ENCODE data around the gene MYLK4.

Gene MYLK4

DNA sequence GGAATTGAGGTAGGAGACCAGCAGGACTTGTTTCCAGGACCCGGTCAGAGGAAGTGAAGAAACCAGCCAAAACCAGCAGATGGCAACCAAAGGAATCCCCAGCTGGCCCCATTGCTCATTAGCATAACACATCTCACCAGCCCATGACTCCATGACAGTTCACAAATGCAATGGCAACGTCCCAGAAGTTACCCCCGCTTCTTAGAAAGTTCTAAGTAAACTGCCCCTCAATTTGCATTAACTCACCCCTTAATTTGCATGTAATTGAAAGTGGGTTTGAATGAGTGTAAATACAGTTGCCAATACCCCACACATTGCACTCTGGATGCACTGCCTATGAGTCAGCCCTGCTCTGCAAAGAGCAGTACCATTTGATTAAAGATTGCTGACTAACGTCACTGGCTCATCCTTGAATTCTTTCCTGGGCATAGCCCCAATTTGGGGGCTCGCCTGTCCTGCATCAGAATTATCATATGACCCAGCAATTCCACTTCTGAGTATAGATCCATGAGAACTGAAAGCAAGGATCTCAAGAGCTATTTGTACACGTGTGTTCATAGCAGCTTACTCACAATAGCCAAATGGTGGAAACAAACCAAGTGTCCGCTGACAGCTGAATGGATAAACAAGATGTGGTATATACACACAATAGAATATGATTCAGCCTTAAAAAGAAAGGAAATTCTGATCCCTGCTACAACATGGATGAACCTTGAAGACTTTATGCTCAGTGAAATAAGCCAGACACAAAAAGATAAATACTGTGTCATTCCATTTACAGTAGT is 36.4 kb downstream of the MYLK4 start:
- no peak for DNase-seq
- intact Hi-C loops (cut with DNase I), result no loop called here

DNA sequence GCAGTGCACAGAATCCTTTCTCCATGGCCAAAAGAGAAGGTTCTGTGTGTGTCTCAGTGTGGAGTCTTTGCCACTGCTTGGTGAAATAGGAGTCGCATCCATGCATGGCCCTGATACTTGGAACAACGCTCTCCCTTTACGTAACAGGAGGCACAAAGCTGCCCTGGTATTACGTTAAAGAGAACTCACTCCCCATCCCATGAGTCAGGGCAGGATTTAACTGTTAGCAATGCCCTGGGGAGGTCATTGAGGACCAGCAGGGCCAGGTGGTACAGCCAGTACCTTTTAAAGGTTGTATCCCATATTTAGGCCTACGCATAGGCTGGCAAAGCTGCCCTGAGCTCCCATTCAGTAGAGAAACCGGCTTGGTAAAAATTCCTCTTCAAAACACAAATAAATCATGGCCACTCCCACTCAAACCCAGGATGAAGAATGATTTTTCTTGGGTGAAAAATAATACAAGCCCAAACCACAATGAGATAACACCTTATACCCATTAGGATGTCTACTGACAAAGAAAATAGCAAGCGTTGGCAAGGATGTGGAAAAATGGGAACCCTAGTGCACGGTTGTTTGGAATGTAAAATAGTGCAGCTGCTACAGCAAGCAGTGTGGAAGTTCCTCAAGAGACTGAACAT is 37.1 kb downstream of the MYLK4 start:
- no peak for DNase-seq
- intact Hi-C loops (cut with DNase I), result no loop called here

DNA sequence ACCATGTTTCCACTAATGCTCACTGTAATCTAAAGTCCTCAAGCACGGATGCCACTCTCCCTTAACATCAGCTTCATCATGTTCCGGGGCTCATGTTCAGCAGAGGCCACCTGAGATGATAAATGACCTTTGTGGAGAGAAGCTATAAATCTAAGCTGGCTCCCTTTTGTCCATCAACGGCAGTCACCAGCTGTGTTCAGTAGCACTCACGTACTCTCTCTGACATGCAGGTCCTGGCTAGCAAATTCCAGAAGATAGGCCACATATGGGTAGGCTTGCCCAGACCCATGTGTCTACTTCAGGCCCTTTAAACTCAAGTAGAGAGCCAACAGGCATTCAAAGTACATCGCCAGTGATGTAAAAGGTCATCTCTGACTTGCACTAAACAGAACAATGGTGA is 38.6 kb downstream of the MYLK4 start:
- no peak for DNase-seq
- intact Hi-C loops (cut with DNase I), result no loop called here

DNA sequence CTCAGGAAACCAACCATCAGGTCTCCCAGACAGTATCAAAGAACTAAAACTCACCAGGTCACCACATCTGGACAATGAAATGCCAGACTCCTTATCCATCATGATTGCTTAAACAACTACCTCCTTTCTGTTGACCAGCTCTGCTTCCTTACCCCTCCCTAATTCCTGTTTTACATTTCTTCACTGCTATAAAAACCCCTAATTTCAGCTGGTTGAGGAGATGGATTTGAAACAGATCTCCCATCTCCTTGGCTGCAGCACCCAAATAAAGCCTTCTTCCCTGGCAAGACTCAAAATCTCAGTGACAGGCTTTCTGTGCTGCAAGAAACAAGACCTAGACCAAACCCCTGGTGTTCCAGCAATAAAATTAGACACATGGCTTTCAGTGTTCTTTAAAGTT is 40.3 kb downstream of the MYLK4 start:
- intact Hi-C loops (cut with DNase I), result no loop called here
- DNase-seq, result no peak

DNA sequence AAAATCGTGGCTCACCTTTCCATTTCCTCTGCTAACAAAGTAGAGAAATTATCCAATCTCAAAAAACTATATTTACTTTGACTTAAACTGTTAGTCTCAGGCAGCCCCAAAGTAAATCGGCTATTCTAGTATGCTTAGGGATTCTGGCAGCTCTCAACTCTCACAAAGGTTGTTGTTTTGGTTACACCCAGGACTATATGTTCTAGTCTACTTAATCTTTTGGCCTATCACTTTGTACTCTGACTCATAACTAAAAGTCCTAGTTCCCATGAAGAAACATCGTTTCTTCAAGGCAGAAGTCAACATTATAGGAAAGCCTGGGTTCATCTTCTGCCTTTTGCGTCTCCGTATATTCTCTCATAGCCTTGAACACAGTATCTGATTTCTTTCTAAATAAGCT is 42.3 kb downstream of the MYLK4 start:
- DNase-seq, result no peak
- intact Hi-C loops (cut with DNase I), result no loop called here

DNA sequence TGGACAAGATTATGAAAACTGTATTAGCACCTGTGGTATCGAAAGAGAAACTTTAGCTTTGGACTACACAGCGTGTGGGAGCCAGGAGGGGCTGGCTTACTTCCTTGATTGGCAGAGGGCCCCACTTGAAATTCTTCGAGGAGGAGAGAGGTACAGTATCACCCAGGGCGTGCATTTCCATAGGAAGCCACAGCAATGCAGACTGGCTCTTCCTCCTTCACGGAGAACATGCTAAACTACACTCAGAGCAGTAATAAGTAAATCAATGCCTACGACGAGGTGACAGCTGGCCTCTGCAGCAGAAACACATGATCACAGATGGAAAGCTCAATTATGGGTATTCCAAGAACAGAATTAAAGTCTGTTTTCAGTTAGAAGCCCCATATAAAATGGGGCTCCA is 44.2 kb downstream of the MYLK4 start:
- intact Hi-C loops (cut with DNase I), result no loop called here

DNA sequence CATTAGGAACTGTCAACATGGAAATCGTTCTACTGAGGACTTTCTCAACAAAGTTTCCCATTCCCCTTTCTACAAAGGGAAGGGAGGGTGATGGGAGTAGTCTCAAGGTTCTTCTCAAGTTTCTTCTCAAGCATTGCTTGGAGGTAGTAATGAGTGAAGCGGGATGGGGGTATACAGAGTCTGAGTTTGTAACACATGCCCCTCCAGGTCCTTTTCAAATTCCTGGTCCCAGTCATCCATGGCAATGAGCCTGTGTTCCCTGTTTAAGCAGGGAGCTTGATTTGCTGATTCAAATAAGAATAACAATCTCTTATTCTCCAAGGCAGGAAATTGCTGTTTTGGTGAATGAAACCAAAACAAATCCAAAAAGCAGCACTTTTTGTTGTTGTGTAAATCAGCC is 45.5 kb downstream of the MYLK4 start:
- intact Hi-C loops (cut with DNase I), result no loop called here
- no peak for DNase-seq

More for the DNA sequence above, 44.2 kb downstream of the MYLK4 start:
- DNase-seq, result no peak

DNA sequence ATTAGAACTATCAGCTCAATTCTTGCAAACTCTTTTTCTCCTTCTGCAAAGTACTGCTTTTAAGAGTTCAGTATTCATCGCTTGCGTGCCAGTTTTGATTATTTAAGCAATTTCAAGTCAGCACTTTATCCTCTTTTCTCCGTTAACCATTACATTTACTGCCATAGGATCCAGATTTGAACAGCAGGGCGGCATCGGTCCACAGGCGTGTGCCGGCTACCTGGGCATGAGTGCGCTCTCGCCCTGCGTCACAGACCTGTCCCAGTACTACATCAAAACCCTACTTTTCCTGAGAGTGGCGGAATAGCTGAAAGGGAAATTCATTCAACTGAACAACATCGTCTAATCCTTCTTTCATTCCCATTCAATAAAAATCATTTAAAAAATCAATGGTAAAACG is 53.4 kb downstream of the MYLK4 start:
- intact Hi-C loops (cut with DNase I), result loop anchor here (5.0 kb wide), 1 partner anchor 1095 kb away; no protein-coding TSS in a partner anchor
- no peak for DNase-seq

DNA sequence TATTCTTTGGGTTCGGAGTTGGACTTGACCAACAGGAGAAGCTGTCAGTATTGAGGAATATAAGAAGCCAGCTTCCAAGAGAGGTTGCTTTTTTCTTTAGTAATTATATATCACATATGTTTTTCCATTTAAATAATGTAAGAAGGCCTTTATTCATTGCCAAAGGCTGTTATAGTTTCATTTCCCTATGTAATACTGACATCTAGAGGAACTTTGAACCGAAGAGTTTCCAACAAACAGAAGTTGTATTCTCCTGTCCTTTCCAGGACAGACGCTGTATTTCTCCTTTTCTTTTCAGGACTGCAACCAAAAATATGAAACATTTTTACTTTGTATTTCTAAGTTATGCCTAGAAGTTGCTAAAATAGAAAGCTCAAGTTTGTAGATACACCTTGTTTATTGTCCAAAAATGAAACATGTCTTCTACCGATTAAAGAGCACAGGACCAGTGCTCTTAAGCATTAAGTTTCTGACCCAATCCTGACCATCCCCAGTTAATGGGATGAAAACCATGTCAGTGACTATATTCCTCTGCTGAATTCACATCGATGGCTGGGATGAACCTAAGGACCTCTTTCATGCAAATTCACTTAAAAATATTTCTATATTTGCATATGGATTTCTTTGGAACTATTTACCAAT is 55.1 kb downstream of the MYLK4 start:
- intact Hi-C loops (cut with DNase I), result loop anchor here (5.0 kb wide), 1 partner anchor 1093 kb away; no protein-coding TSS in a partner anchor
- DNase-seq, result no peak

DNA sequence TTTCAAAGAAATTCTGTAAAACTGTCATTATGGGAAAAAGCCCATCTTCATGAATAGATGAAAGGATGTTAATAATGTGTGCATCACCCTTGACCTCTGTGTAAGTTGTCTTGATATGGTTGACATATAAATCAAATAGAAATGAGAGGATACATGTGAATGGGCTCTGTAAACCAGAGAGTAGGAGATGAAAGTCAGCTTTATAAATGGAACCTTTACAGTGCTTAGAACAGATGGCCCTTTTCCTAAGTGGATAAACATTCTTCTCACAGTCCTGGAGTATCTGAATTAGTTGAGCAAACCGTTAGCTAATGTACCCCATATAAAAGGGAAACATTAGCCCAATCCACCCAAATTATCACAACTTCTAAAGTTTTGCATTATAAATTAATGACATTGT is 57.5 kb downstream of the MYLK4 start:
- intact Hi-C loops (cut with DNase I), result no loop called here
- DNase-seq, result no peak

DNA sequence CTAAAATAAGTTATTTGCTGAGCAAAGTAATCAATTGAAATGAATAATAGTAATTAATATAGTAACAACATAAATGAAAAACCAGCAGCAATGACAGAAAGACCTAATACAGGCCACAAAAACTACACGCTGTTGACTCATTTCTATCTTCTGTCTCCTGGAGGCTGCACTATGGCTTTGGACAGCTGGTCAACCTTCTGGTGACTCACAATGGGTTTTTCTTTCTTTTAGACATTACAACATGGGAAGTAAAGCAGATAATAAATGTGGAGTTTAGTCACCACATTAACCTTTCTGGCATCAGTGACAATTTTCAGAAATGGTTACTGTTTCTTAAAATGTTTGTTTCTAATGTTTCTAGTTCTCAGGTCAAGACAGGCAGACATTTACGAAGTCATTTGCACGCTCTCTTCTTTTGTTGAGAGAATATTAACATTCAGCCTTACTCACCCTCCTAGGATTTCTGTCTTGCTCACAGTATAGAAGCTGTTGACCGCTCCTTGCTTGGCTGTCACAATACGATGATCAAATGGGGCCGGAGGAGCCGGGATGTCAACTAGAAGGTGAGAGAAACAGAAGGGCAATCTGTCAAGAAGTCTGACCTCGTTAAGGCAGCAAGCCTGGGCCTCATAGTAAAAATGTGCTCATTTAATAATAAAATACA is 62.2 kb downstream of the MYLK4 start:
- intact Hi-C loops (cut with DNase I), result no loop called here

DNA sequence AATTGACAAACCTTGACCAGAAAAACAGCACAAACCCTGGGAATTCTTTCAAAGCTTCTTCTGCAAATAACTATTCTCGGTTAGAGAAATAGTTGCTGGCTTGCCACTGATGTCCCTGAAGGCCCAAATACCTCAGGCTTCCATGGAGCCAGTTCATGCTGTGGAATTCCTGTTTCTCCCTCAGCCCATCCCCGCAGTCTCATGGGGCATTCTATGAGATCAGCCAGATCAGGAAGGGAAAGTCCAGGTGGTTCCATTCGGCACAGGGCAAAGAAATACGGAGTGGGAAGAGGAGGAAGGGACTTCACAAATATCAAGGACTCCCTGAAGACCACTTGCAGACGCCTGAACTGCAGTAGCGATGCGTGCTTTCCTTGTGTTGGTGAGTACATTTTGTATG is 63.3 kb downstream of the MYLK4 start:
- DNase-seq, result peak in 1 of 10 donors; percentile 24
- intact Hi-C loops (cut with DNase I), result no loop called here

More for the DNA sequence above, 62.2 kb downstream of the MYLK4 start:
- DNase-seq, result no peak

DNA sequence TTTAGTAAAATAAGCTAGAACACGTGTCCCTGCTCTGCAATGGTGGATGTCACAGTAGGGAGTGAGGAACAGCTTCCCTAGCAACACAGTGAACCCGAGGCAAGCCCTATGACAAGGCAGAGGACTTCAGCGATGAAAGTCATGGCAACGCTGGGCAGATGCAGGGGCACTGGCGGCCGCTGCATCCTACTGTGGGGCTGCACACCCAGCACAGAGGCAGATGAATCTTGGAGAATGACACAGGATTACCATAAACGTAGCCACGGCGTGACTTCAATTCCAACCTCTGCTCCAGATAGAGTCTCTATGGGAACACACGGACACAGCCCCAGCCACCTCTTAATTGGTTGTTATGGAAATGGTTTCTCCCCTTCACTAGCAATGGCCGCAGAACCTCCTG is 64.2 kb downstream of the MYLK4 start:
- intact Hi-C loops (cut with DNase I), result no loop called here
- peak in 1 of 10 donors; percentile 52 for DNase-seq

DNA sequence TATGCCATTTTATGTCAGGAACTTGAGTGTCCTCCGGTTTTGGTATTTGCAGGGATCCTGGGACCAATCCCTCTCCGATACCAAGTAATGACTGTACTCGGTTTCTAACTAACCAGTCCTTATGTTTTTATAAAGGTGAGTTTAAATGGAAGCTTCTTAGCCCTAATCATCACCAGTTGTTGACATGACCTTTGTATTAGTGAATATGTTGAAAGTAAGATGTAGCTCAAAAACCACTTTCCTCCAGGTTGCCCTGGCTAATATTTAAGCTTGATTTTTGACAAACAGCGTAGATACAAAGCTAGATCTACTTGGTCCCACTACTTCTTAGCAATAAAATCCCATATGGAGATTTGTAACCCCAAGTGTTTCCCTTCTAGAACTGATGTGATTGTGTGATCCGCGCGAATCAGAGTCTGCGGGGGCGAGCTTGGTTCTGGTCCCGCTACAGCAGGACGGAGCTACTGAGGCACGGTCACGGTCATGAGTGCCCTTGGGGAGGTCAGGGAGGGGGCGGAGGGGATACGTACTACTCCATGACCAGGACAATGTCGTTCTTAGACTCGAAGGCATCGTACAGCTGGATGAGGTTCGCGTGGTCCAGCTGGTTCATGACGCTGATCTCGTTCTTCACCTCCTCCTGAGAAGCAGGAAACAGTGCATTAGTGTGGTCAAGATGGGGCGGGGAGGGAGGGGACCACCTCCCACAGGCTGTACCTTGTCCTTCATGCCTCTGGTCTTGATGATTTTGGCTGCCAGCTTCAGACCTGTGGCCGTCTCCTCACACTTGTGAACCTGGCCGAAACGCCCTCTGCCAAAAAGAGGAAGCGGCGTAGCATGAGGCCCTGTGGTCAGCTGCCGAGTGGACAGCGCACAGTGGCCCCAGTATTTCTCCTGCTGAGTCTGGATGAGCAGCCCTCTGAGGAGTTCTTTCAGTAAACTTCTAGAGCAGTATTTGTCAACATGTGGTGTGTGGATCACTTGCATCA is 65.7 kb downstream of the MYLK4 start:
- intact Hi-C loops (cut with DNase I), result no loop called here

DNA sequence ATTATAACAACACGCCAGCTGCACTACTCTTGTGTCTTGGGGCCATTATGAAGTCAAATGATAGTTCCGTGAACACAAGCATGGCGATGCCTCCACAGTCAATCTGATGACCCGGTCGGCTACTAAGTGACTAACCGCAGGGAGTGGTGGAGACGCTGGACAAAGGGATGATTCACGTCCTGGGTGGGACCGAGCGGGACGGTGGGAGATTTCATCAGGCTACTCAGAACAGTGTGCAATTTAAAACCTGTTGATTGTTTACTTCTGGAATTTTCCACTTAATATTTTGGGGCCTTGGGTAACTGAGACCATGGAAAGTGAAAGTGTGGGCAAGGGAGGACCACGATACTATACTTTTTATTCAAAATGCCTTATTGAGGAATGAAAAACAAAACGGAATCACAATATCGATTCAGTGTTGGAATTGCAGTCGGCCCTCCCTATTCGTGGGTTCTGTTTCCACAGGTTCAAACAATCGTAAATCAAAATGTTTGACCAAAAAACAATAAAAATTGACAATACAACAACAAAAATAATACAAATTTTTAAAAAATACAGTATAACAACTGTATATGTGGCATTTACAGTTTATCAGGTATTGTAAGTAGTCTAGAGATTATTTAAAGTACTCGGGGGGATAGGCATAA is 66.5 kb downstream of the MYLK4 start:
- intact Hi-C loops (cut with DNase I), result no loop called here
- DNase-seq, result no peak

More for the DNA sequence above, 65.7 kb downstream of the MYLK4 start:
- DNase-seq, result no peak

DNA sequence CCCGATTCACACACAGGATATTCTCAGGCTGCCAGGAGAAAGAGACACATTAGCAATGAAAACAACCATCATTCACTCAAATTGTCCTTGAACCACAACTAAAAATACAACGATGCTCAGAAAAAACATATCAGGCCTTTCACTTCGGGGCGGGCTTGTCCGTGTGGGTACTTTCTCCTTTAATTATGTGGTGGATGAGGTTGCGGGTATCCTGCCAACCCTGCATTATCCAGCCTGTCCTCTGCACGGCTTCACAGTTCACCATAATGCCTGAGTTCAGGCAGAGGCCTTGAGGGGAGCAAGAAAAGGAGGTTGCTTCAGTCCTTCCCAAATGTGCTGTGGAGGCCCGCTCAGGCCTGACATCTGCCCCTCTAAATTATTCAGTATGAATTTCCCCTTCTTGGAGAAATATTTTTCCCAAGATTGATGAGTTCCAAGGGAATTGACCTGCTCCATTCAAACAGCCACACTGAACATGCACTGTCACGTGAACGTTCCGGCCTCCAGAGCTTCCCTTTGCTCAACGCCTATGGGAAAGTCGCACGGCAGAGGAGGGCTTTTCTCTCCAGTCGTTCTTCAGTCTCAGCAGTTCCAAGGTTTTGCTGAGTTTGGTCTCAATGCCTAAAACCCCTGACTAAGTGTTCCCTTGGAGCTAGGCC is 70.3 kb downstream of the MYLK4 start:
- intact Hi-C loops (cut with DNase I), result no loop called here
- DNase-seq, result no peak

DNA sequence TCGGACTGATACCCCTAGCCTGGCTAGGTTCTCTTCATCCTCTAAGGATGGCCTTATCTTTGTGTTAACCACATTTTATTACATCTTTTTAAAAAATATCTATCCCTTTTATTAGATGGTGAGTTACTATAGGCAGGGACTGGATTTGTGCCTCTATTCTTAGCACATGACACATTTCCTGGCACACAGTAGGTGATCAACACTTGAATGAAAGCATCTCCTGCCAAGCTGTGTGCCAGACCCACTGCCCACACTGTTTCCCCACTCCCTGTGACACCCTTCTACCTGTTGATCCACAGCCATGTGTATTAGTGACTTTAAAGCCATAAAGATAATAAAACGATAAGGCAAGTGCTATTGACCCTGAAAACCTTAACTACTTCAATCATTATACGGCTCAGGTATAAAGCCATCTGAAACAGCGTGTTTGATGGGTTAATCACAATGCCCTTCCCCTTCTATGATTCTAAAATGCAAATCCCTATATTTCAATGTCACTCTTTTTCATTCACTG is 73.6 kb downstream of the MYLK4 start:
- intact Hi-C loops (cut with DNase I), result no loop called here

DNA sequence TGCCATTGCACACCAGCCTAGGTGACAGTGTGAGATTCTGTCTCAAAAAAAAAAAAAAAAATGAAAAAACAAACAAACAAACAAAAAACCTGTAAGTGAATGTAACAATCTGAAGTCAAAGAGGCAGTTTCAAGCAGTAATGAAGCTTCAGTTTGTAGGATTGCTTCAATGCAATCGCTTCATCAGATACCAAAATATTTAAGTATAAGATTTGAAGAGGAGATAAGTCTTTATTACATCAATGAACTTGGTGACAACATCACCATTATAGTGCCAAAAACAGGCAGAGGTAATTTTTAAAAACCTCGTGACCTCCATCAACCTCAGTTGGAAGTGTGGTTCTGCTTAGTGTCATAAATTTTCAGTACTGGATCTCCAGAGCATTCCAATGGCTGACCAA is 74.7 kb downstream of the MYLK4 start:
- intact Hi-C loops (cut with DNase I), result no loop called here
- DNase-seq, result no peak

More for the DNA sequence above, 73.6 kb downstream of the MYLK4 start:
- no peak for DNase-seq

DNA sequence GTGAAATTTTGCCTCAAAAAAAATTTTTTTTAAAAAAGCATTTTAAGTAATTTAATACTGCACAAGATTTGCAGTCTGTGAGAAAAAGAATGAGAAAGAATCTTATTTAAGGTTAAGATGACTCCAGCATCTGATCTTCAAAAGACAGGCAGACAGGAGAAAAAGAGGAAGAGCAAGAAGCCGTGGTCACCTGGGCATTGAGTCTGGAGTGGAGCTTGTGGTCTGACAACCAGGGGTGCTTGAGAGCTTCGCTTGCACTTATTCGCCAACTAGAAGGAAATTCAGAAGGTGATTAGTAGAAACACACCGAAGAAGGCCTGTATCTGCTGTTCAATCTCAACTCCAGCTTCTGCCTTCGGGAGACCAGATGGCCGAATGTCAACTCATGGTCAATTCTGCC is 75.9 kb downstream of the MYLK4 start:
- DNase-seq, result no peak
- intact Hi-C loops (cut with DNase I), result no loop called here
